ENCODE results near the gene TANGO6. TPM values are rescaled to one million over a fixed set of nuclear protein-coding genes. Genes with fewer than 3 reads are reported as not detected.

The TANGO6 gene
- total RNA-seq, 2 experiments from 2014 or later, result 17.1 to 18.1 TPM

GRCh38 chr16:69071036-69071435, 227.7 kb downstream of the TANGO6 start:
- TF ChIP-seq CTCF (IDR thresholded peaks at IDR 0.05), result no peak
- DNase-seq (no peak), ATAC-seq (ENCODE audit: poor library complexity) (no peak)
- ChIA-PET CTCF (no interaction called here), POLR2A (no interaction called here)
- no peaks in the 10 kb centered on the region for H3K27me3 ChIP-seq (ENCODE audit: control insufficient read depth in 1 of 2, insufficient read depth in 2 of 2, low read length in 2 of 2)
- H3K9me3 ChIP-seq (ENCODE audit: control insufficient read depth in 1 of 2, insufficient read depth in 1 of 2, low read length in 2 of 2), result no peaks in the 10 kb centered on the region
- intact Hi-C loops (cut with DNase I, micrococcal nuclease), result no loop called here
- Mint-ChIP-seq H3K36me3 (ENCODE audit: low read depth) (peaks cover 4% of the 10 kb centered on the region), H3K27me3 (no peaks in the 10 kb centered on the region), H3K27ac (no peak overlapping the region), H3K9me3 (no peaks in the 10 kb centered on the region), H3K4me3 (no peak overlapping the region), H3K4me1 (ENCODE audit: low read depth) (no peaks in the 10 kb centered on the region)
- H3K4me1 ChIP-seq (ENCODE audit: insufficient read depth, low read length), result no peaks in the 10 kb centered on the region
- no peak overlapping the region for H3K4me3 ChIP-seq (ENCODE audit: low read length)
- H3K36me3 ChIP-seq (ENCODE audit: insufficient read depth, low read length), result peaks cover 2% of the 10 kb centered on the region
- H3K27ac ChIP-seq (ENCODE audit: low read depth in 1 of 2, low read length in 2 of 2), result no peak overlapping the region

- Mint-ChIP-seq H3K36me3 (ENCODE audit: low read depth) (peaks cover 4% of the 10 kb centered on the region), H3K4me1 (ENCODE audit: low read depth) (no peaks in the 10 kb centered on the region), H3K27ac (no peak overlapping the region), H3K4me3 (no peak overlapping the region), H3K27me3 (no peaks in the 10 kb centered on the region), H3K9me3 (no peaks in the 10 kb centered on the region)
- ATAC-seq (ENCODE audit: poor library complexity) (no peak), DNase-seq (no peak)
- no peak for TF ChIP-seq CTCF (IDR thresholded peaks at IDR 0.05)
- POLR2A ChIA-PET, result no interaction called here
- CTCF ChIA-PET, result interaction anchor here (0.7 kb wide), 1 partner anchor 53 kb away, joined by 3 read pairs; no protein-coding TSS in a partner anchor
- Histone ChIP-seq H3K4me3 (ENCODE audit: low read length) (no peak overlapping the region), H3K27ac (ENCODE audit: low read depth in 1 of 2, low read length in 2 of 2) (no peak overlapping the region), H3K27me3 (ENCODE audit: control insufficient read depth in 1 of 2, insufficient read depth in 2 of 2, low read length in 2 of 2) (no peaks in the 10 kb centered on the region), H3K4me1 (ENCODE audit: insufficient read depth, low read length) (no peaks in the 10 kb centered on the region), H3K9me3 (ENCODE audit: control insufficient read depth in 1 of 2, insufficient read depth in 1 of 2, low read length in 2 of 2) (no peaks in the 10 kb centered on the region), H3K36me3 (ENCODE audit: insufficient read depth, low read length) (peaks cover 7% of the 10 kb centered on the region)
- intact Hi-C loops (cut with DNase I, micrococcal nuclease), result no loop called here
Observed at GRCh38 chr16:69072640-69072974, 229.3 kb downstream of the TANGO6 start.

GRCh38 chr16:69073181-69073702, 229.9 kb downstream of the TANGO6 start:
- H3K36me3 Mint-ChIP-seq (ENCODE audit: low read depth), result peaks cover 5% of the 10 kb centered on the region
- H3K9me3 ChIP-seq (ENCODE audit: control insufficient read depth in 1 of 2, insufficient read depth in 1 of 2, low read length in 2 of 2), result no peaks in the 10 kb centered on the region
- H3K27me3 Mint-ChIP-seq, result no peaks in the 10 kb centered on the region
- H3K9me3 Mint-ChIP-seq, result no peaks in the 10 kb centered on the region
- ChIA-PET POLR2A (no interaction called here), CTCF (no interaction called here)
- H3K4me1 ChIP-seq (ENCODE audit: insufficient read depth, low read length), result no peaks in the 10 kb centered on the region
- intact Hi-C loops (cut with DNase I, micrococcal nuclease), result no loop called here
- no peak for ATAC-seq (ENCODE audit: poor library complexity)
- peaks cover 7% of the 10 kb centered on the region for H3K36me3 ChIP-seq (ENCODE audit: insufficient read depth, low read length)
- H3K27ac Mint-ChIP-seq, result no peak overlapping the region
- H3K4me3 ChIP-seq (ENCODE audit: low read length), result no peak overlapping the region
- no peaks in the 10 kb centered on the region for H3K4me1 Mint-ChIP-seq (ENCODE audit: low read depth)
- DNase-seq, result no peak
- no peak for TF ChIP-seq CTCF (IDR thresholded peaks at IDR 0.05)
- H3K27ac ChIP-seq (ENCODE audit: low read depth in 1 of 2, low read length in 2 of 2), result no peak overlapping the region
- no peaks in the 10 kb centered on the region for H3K27me3 ChIP-seq (ENCODE audit: control insufficient read depth in 1 of 2, insufficient read depth in 2 of 2, low read length in 2 of 2)
- H3K4me3 Mint-ChIP-seq, result no peak overlapping the region
